GM23338 (cell line): Measurements from ENCODE around the gene CCDC97.

ENCODE experiments used
- CREB1 ChIP-seq: fragments of 250-450 bp; sonication (Bioruptor Pico); IDR thresholded peaks from 2 replicates; pipeline ENCODE4 v1.5.0; 2020; ENCODE audit warnings: low read depth, mild to moderate bottlenecking, moderate library complexity
- CTCF ChIP-seq, 2 experiments: fragments of 200-600 bp in 1 of 2; sonication (generic) in 1 of 2; conservative IDR thresholded peaks; 2 replicates each; pipeline versions ENCODE4 v1.5.1 to v1.6.1; 2016 to 2017; ENCODE audit warnings: antibody characterized with exemption in 2 of 2, low read depth in 2 of 2, mild to moderate bottlenecking in 2 of 2, moderate library complexity in 1 of 2
- EZH2 ChIP-seq: fragments of 200-600 bp; sonication (generic); IDR thresholded peaks from one replicate; pipeline ENCODE4 v1.8.0; 2017; ENCODE audit warnings: antibody characterized with exemption, mild to moderate bottlenecking, low read depth; ENCODE audit not compliant: unreplicated experiment
- JUNB ChIP-seq: IDR thresholded peaks from one replicate; pipeline ENCODE4 v1.6.1; 2016; ENCODE audit warnings: antibody characterized with exemption; ENCODE audit not compliant: unreplicated experiment
- POLR2AphosphoS5 ChIP-seq: IDR thresholded peaks from 2 replicates; pipeline ENCODE4 v1.6.1; 2016; ENCODE audit warnings: antibody characterized with exemption, low read depth
- REST ChIP-seq: IDR thresholded peaks from one replicate; pipeline ENCODE4 v1.6.1; 2018; ENCODE audit warnings: antibody characterized with exemption; ENCODE audit not compliant: unreplicated experiment
- STAT1 ChIP-seq: IDR thresholded peaks from one replicate; pipeline ENCODE4 v1.6.1; 2016; ENCODE audit warnings: antibody characterized with exemption; ENCODE audit not compliant: unreplicated experiment

GRCh38 chr19:41320185-41320518, 10.2 kb downstream of the CCDC97 start:
- TF ChIP-seq CTCF (conservative IDR thresholded peaks at IDR 0.05; ENCODE audit: low read depth in 2 of 2) (no peak), STAT1 (no peak), REST (no peak), CREB1 (CRISPR knock-in tag) (no peak), JUNB (no peak), EZH2 (no peak), POLR2AphosphoS5 (no peak)
